SW 1271 (cell line): ENCODE measurements around the gene KRT6C.
"Not testable (repeated sequence)": the region's sequence is repeated elsewhere in the genome, so short reads cannot be mapped to it uniquely, and the experiment has no call there.

Experiments used
- DNase-seq, 2 experiments: peaks; one replicate each; lab custom pipeline; 2025; lab: John Stamatoyannopoulos, UW

Gene KRT6C

DNA sequence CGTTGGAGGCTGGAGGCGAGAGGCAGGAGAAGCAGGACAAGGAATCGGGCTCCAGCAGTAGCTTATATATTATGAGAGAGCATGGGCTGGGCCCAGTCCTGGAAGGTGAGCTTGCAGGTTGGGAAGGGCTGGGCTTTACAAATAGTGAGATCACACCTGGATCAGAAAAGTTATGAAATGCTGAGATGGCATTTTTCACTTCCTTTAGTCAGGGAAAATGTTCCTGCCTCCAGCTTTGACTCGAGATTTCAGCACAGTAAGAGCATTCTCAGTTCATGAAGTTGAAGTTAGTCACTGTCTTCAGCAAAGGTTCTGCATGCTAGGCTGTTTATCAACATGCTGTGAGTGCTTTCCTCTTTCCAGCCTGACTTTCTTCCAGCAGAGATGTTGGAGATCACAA, at the start of gene KRT6C:
KRT6C (minus strand) TSS at position 38 of the 400 bp plus-strand sequence. CDS start 68 bp downstream, outside the sequence.
- no peak for DNase-seq

DNA sequence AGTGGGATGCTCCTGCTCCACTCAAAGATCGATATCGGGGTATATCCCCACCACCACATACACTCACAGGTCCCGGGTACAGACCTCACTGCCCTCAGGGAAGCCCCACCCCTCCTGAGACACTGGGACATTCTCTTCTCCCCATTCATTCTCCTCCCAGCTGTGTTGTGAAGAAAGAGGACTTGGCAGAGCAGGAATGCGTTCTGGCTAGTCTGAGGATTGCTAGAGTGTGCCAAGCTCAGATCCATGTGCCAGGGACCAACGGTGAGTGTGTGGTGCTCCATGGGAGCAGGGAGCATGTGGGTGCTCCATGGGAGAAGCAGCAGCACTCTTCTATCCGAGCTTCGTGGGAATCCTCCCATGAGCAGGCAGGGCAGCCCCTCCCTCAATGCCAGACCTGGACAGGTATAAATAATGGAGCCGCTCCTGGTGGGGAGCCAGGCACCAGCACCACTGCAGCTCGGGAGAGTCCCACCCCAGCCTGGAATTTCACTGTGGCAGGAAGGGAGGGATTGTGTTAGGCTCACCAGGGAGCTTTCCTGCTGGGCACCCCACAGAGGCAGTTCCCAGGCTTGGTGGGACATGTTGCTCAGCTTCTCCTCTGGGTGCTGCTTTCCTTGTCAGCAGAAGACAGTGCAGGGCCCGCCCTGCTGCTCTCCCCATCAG, 48.9 kb upstream of the KRT6C start:
- DNase-seq = no peak

DNA sequence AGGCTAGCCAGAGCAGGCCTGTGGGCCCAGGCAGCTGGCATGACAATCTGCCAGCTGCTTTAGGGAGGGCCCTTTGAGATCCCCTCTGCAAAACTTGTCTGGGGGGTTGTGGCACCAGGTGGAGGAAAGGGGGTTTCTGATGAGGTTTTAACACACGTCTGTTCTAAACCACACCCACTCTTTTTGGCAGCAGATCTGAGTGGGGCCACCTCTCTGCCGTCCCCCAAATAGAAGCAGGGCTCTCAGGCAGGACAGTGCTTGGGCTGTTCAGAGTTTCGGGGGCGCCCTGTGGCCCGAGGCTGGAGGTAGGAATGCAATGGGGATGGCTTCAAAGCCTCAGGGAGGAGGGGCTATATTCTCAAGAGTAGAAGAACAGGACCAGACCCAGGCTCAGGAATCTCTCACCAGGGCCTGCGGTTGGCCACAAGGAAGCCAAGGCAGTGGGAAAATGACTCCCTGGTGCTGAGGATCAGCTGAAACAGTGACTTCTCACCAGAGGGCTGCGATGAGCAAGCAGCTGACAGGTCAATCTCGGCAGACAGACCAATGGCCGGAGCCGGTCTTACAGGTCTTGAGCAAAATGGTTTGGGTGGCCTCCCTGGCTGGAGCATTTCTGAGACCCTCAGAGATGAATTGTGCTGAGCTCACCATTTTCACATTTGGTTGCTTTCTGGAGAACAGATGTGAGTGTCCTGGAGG, 48.1 kb upstream of the KRT6C start:
- DNase-seq = no peak

GRCh38 chr12:52521175-52521567, 47.6 kb upstream of the KRT6C start:
- DNase-seq = no peak

DNA sequence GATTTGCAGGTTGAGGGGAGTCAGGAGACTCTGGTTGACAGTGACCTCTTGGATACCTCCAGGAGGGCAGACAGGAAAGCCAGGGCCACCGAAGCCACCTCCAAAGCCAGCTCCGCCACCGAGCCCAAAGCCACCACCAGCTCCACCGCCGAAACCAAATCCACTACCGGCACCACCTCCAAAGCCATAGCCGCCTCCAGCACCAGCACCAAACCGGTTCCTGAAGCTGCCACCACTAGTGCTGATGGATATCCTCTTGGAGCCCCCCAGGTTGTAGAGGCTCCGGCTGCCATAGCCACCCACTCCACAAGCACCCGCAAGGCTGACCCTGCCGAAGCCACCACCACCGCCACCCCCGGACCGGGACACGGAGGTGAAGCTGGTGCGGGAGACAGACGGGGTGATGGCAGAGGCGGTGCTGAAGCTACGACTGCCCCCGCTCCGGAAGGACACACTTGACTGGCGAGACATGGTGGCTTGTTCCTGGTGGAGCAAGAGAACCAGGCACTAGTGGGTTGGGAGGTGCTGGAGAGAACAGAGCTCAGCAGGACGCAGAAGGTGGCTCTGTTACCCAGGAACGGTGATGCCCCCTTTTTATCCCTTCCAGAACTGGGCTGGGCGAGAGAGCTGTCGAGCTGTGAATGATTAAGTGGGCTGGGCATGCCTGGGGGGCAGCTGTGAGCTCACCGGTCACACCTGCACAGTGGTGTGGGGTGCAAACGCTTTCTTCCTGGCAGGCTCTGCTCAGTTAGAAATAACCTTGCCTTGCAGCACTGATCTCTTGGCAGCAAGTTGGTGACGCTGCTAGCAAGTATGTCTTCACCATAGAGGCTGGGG, 46.4 kb upstream of the KRT6C start, which contains the start of gene KRT5:
KRT5 (minus strand) TSS at position 569 of the 837 bp plus-strand sequence; CDS start at position 471, 98 bp downstream.
- DNase-seq = no peak

GRCh38 chr12:52519387-52519703, 45.7 kb upstream of the KRT6C start:
- DNase-seq = no peak

DNA sequence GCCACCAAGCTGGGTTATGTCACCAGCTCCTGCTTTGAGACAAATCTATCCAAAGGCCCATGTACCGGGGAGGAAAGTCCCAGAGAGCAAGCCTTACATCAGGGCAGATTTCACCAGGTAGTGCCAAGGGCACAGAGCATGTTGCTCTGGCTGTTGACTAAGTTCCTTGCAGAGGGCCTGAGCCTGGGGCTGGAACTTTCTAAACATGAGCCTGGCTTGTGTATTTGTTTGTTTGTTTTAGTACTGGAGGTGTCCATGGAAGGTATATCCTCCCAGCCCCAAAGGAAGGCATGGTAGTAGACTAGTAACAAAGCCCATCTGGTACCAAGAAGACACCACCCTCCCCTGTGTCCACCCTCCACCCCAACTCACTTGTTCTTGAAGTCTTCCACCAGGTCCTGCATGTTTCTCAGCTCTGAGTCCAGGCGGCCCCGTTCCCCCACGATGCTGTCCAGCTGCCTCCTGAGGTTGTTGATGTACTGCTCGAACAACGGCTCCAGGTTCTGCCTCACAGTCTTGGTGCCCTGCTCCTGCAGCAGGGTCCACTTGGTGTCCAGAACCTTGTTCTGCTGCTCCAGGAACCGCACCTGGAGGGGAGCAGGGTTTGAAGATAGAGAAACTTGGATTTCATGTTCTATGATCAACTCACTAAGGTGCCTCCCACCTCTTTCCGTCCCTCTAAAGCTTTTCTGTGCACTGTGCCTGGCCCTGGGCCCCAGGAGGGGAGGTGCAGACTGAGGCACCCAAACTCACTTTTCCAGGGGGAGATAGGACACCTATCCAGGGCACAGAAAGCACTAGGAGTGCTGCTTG, 45.2 kb upstream of the KRT6C start:
- DNase-seq = no peak

DNA sequence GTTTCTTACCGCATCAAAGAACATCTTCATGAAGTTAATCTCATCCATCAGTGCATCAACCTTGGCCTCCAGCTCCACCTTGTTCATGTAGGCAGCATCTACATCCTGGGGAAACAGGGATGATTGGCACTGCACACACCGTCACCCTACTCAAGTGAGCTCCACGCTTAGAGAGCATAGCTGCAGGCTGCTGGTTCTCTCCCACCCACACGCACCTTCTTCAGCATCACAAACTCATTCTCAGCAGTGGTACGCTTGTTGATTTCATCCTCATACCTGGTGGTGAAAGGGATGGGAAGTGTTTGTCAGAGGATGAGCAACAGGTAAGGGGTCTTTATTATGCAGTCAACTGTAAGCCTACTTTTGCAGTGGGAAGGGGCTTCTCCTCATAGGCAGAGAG, 44.3 kb upstream of the KRT6C start:
- no peak for DNase-seq

- DNase-seq = no peak
Measured at GRCh38 chr12:52517005-52517835, 43.6 kb upstream of the KRT6C start.

DNA sequence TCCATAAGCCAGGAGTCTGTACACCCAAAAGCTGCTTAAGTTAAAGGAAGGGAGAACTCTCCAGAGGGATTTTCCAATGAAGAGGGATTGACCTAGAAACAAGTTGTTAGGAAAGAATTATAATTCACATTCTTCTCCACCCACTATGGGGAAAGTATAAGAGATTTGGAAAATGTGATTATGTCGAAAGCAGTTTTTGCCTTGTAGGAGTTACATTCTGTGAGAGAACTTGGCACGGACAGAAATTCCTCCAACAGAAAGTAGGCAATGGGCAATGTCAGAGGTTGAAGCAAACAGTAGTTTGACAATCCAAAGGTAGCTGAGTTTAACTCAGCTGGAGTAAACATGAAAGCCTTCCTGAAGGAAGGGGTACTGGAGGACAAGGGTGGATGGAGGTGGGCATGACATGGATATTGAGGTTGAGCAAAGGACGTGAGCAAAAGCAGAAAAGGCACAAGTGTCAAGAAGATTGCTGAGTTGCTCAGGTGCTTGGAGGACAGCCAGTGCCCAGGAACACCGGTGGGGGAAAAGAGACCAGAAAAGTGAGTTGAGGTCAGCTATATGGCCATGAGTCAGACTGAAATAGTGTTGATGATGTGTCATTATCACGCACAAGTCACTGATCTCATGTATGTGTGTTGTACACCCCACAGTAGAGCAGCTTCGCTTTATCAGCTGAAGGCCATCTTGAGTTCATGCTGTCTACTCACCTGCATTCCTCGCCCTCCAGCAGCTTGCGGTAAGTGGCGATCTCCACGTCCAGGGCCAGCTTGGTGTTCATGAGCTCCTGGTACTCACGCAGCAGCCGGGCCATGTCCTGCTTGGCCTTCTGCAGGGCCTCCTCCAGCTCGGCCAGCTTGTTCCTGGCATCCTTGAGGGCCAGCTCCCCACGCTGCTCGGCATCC, 42.6 kb upstream of the KRT6C start:
- DNase-seq = no peak

DNA sequence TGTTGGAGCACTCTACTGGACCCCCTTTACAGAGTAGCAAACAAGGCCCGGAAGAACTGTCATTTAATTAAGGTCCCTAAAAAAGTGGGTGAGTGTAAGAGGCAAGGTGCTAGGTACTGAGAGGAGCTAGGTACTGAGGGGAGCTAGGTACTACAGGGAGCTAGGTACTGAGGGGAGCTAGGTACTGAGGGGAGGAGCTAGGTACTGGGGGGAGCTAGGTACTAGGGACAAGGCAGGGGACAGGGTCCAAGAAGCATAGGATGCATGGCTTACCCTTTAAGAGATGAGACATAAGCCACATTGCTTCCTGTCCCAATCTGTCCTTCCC, 41.7 kb upstream of the KRT6C start:
- no peak for DNase-seq

- DNase-seq = no peak
Measured at GRCh38 chr12:52514471-52515318, 41.1 kb upstream of the KRT6C start.

GRCh38 chr12:52513736-52514135, 40.1 kb upstream of the KRT6C start:
- no peak for DNase-seq

DNA sequence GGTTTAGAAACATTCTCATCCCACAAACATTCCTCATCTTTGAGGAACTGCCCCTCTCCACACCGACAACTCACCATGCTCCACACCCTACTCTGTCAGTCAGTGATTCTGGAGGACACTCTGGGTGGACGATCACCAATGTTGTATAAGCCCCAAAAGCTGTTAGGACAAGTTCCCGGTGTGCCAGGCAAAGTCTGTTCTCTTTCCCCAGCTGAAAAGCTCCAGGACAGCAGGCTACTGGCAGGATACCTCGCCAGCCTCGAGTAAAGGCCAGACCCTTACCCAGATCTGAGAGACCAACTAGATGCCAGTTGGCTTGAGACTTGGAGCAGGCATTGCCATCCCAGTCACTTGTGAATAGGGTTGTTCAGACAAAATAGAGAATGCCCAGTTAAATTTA, 34.6 kb upstream of the KRT6C start:
- no peak for DNase-seq

- DNase-seq = peak in 1 of 2 experiments; percentile 26
Measured at GRCh38 chr12:52506858-52507715, 33.5 kb upstream of the KRT6C start.

DNA sequence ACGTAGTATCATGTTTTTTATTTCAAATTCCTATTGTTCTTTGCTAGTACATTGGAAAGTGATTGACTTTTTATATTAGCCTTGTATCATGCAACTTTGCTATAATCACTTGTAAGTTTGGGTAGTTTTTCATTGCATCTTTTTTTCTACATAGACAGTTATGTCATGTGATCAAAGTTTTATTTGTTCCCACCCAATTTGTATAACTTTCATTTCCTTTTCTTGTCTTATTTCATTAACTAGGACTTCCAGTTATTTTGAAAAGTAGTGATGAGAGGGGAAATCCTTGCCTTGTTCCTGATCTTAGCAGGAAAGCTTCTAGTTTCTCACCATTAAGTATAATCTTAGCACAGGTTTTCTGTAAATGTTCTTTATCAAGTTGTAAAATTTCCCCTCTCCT, 29.3 kb upstream of the KRT6C start:
- DNase-seq = no peak

GRCh38 chr12:52501490-52501889, 27.9 kb upstream of the KRT6C start:
- DNase-seq = no peak

DNA sequence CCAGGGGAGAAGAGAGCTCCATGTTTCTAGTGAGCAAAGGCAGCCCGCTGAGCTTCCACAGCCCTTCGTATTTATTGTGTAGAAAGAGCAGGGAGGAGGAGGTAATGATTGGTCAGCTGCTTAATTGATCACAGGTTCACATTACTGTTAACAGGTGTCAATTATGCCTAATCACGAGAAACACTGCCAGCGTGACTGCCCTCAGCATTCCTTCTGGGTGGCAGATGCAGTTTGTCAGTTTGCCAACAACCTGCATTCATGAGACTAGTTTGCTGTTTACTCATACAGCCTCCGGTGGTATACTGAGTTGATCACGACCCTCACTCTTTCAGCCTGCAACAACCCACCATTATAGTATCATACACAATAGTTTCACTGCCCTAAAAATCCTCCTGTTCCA, 27.0 kb upstream of the KRT6C start:
- DNase-seq = not testable (repeated sequence)
